CD14-positive monocyte (primary cell): ENCODE measurements around the gene ST7. TPM values are rescaled to one million over a fixed set of nuclear protein-coding genes. Genes with fewer than 3 reads are reported as not detected.

Experiments used
- DNase-seq, 3 donors: peaks; one replicate each; pipeline ENCODE4 v3.0.0-alpha.2; 2011 to 2022
- H2AFZ ChIP-seq: 2 replicates; pipeline ENCODE4 v1.6.0; 2012; ENCODE audit warnings: mild to moderate bottlenecking, low read depth, low read length, inconsistent platforms; ENCODE audit not compliant: insufficient read depth, poor library complexity, severe bottlenecking
- H3K27ac ChIP-seq, 2 donors: 1 replicate in 1 of 2; 2 replicates in 1 of 2; pipeline ENCODE4 v1.5.1; 2012 to 2013; ENCODE audit warnings: low read length in 2 of 2, control low read depth in 1 of 2, inconsistent platforms in 1 of 2, low read depth in 1 of 2, mild to moderate bottlenecking in 1 of 2
- H3K27me3 ChIP-seq, 2 donors: one replicate each; pipeline versions ENCODE4 v1.6.0 to v1.6.1; 2011 to 2013; ENCODE audit warnings: low read length in 2 of 2; ENCODE audit not compliant: control insufficient read depth in 2 of 2, insufficient read depth in 2 of 2
- H3K36me3 ChIP-seq, 2 donors: replicated peaks in 1 of 2; 1 replicate in 1 of 2; 2 replicates in 1 of 2; pipeline versions ENCODE4 v1.5.1 to v1.6.1; 2012 to 2013; ENCODE audit warnings: low read length in 2 of 2, control low read depth in 1 of 2, inconsistent platforms in 1 of 2, mild to moderate bottlenecking in 1 of 2; ENCODE audit not compliant: insufficient read depth in 2 of 2, control insufficient read depth in 1 of 2
- H3K4me1 ChIP-seq, 2 donors: 1 replicate in 1 of 2; 2 replicates in 1 of 2; pipeline versions ENCODE4 v1.5.1 to v1.6.1; 2012 to 2013; ENCODE audit warnings: low read length in 2 of 2, control low read depth in 1 of 2, inconsistent platforms in 1 of 2, mild to moderate bottlenecking in 1 of 2, moderate library complexity in 1 of 2; ENCODE audit not compliant: insufficient read depth in 2 of 2, control insufficient read depth in 1 of 2
- H3K4me2 ChIP-seq: replicated peaks from 2 replicates; pipeline ENCODE3; 2012; ENCODE audit warnings: low read length, moderate library complexity, mild to moderate bottlenecking; ENCODE audit not compliant: poor library complexity, severe bottlenecking; ENCODE audit errors: extremely low read depth
- H3K4me3 ChIP-seq, 3 experiments: fragments of 200-600 bp in 1 of 3; sonication (generic) in 1 of 3; replicated peaks in 1 of 3; 1 replicate in 2 of 3; 2 replicates in 1 of 3; pipeline ENCODE4 v1.5.1; 2011 to 2013; ENCODE audit warnings: low read length in 3 of 3, mild to moderate bottlenecking in 3 of 3, control low read depth in 2 of 3, low read depth in 2 of 3, inconsistent platforms in 1 of 3, moderate library complexity in 1 of 3
- H3K79me2 ChIP-seq: 2 replicates; pipeline ENCODE4 v1.6.0; 2012; ENCODE audit warnings: mild to moderate bottlenecking, control low read depth, inconsistent platforms, low read length, moderate library complexity; ENCODE audit not compliant: insufficient read depth
- H3K9ac ChIP-seq: 2 replicates; pipeline ENCODE4 v1.6.0; 2017; ENCODE audit warnings: low read length, mild to moderate bottlenecking; ENCODE audit not compliant: insufficient read depth, poor library complexity, severe bottlenecking
- H3K9me3 ChIP-seq, 2 donors: replicated peaks in 1 of 2; 1 replicate in 1 of 2; 2 replicates in 1 of 2; pipeline versions ENCODE4 v1.5.1 to v1.6.1; 2012 to 2013; ENCODE audit warnings: low read length in 2 of 2, control low read depth in 1 of 2; ENCODE audit not compliant: control insufficient read depth in 1 of 2, insufficient read depth in 1 of 2
- H4K20me1 ChIP-seq: 2 replicates; pipeline ENCODE4 v1.6.0; 2012; ENCODE audit warnings: mild to moderate bottlenecking, low read length, control low read depth, moderate library complexity; ENCODE audit not compliant: insufficient read depth
- H3K27ac Mint-ChIP-seq, 7 donors: one replicate each; pipeline ENCODE4 v1.8.0; 2020; ENCODE audit warnings: mild to moderate bottlenecking in 7 of 7, mixed read lengths in 7 of 7, moderate library complexity in 6 of 7, inconsistent platforms in 2 of 7
- H3K27me3 Mint-ChIP-seq, 3 donors: one replicate each; pipeline ENCODE4 v1.8.0; 2021 to 2022; ENCODE audit warnings: low read depth in 3 of 3, mild to moderate bottlenecking in 3 of 3, mixed read lengths in 3 of 3, moderate library complexity in 3 of 3, inconsistent platforms in 1 of 3
- H3K36me3 Mint-ChIP-seq, 2 donors: one replicate each; pipeline ENCODE4 v1.8.0; 2020; ENCODE audit warnings: mixed read lengths in 2 of 2, inconsistent platforms in 1 of 2, mild to moderate bottlenecking in 1 of 2
- H3K4me1 Mint-ChIP-seq: one replicate; pipeline ENCODE4 v1.8.0; 2020; ENCODE audit warnings: mild to moderate bottlenecking, mixed read lengths
- H3K4me3 Mint-ChIP-seq, 2 donors: one replicate each; pipeline ENCODE4 v1.8.0; 2020; ENCODE audit warnings: mild to moderate bottlenecking in 2 of 2, mixed read lengths in 2 of 2, moderate library complexity in 1 of 2
- H3K9me3 Mint-ChIP-seq, 7 donors: one replicate each; pipeline ENCODE4 v1.8.0; 2020 to 2022; ENCODE audit warnings: mixed read lengths in 7 of 7, mild to moderate bottlenecking in 6 of 7, moderate library complexity in 6 of 7, inconsistent platforms in 2 of 7
- WGBS: methylation state at CpG from one replicate; pipeline ENCODE4 v1.1.5; 2013; ENCODE audit warnings: missing lambda C conversion rate; ENCODE audit not compliant: insufficient coverage; 5-methylcytosine and 5-hydroxymethylcytosine counted together
- intact Hi-C, 2 donors: fragments of 100-400 bp; cut with micrococcal nuclease; formaldehyde crosslinking; loops; one replicate each; pipeline versions ENCODE4 v1.15.0 to v1.15.1; 2023
- polyA plus RNA-seq, 3 donors: library from polyadenylated mRNA; depleted of rRNA in 1 of 3; unstranded in 2 of 3; stranded (reverse) in 1 of 3; fragments of 300-500 nt in 2 of 3; fragments of >200 nt in 1 of 3; fragmentation: Illumina TruSeq in 2 of 3; gene quantifications; 1 replicate in 2 of 3; 2 replicates in 1 of 3; pipeline ENCODE4 v1.2.3, GENCODE V29; 2012 to 2021
- TF ChIP-seq, protein P1 (sequence below): fragments of 200-600 bp; IDR thresholded peaks from one replicate; pipeline ENCODE4 v1.8.0; 2022; ENCODE audit warnings: antibody characterized with exemption, mild to moderate bottlenecking

Gene ST7
- polyA plus RNA-seq, 3 donors: 3.6 to 5.5 (median 4.1) TPM

- no CpG with 5 or more reads among the region's 2 CpGs for WGBS
- DNase-seq: no peak
- H3K36me3 ChIP-seq: no peaks in the 10 kb centered on the region
- no peak overlapping the region for H2AFZ ChIP-seq
- H3K79me2 ChIP-seq: no peaks in the 10 kb centered on the region
- TF ChIP-seq, protein P1, sequence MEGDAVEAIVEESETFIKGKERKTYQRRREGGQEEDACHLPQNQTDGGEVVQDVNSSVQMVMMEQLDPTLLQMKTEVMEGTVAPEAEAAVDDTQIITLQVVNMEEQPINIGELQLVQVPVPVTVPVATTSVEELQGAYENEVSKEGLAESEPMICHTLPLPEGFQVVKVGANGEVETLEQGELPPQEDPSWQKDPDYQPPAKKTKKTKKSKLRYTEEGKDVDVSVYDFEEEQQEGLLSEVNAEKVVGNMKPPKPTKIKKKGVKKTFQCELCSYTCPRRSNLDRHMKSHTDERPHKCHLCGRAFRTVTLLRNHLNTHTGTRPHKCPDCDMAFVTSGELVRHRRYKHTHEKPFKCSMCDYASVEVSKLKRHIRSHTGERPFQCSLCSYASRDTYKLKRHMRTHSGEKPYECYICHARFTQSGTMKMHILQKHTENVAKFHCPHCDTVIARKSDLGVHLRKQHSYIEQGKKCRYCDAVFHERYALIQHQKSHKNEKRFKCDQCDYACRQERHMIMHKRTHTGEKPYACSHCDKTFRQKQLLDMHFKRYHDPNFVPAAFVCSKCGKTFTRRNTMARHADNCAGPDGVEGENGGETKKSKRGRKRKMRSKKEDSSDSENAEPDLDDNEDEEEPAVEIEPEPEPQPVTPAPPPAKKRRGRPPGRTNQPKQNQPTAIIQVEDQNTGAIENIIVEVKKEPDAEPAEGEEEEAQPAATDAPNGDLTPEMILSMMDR: no peak
- no peak overlapping the region for H3K4me3 ChIP-seq
- Mint-ChIP-seq H3K27me3 (no peaks in the 10 kb centered on the region), H3K27ac (no peak overlapping the region), H3K9me3 (peaks cover 0 to 13% (median 6%) of the 10 kb centered on the region in 7 donors), H3K4me3 (no peak overlapping the region), H3K4me1 (peaks cover 5% of the 10 kb centered on the region), H3K36me3 (peaks cover 0 to 5% of the 10 kb centered on the region in 2 donors)
- intact Hi-C loops: loop anchor here in 1 of 2 donors (10.0 kb wide), 1 partner anchor 116 kb away; no protein-coding TSS in a partner anchor
- H4K20me1 ChIP-seq: no peaks in the 10 kb centered on the region
- peaks cover 0 to 7% of the 10 kb centered on the region in 2 donors for H3K9me3 ChIP-seq
- H3K9ac ChIP-seq: no peak overlapping the region
- no peak overlapping the region for H3K4me2 ChIP-seq
- peaks cover 0 to 2% of the 10 kb centered on the region in 2 donors for H3K4me1 ChIP-seq
- no peaks in the 10 kb centered on the region for H3K27me3 ChIP-seq
- H3K27ac ChIP-seq: no peak overlapping the region
Observed at GRCh38 chr7:116998567-116999175, 45.4 kb downstream of the ST7 start.

DNA sequence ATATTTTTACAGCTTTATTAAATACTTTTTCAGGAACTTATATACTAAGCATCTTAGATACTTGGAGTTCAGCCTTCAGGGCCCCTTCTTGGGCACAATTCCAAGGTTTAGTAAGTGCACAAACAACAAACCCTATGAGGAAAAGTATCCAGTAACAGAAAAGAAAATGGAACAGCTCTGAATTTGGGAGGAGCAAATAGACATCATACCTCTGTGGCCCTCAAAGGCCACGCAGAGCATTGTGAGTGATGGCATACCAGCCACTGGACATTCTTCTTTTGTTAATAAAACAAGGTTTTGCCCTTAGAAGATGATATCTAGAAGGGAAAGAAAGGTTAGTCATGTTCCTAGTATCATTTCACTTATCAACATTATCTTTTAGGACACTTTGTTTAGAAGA is 46.0 kb downstream of the ST7 start:
- no peaks in the 10 kb centered on the region for H3K27me3 Mint-ChIP-seq
- Histone ChIP-seq H3K27ac (no peak overlapping the region), H4K20me1 (no peaks in the 10 kb centered on the region), H3K27me3 (no peaks in the 10 kb centered on the region), H3K9ac (no peak overlapping the region), H3K9me3 (peaks cover 0 to 7% of the 10 kb centered on the region in 2 donors), H3K79me2 (no peaks in the 10 kb centered on the region), H3K4me1 (peaks cover 0 to 2% of the 10 kb centered on the region in 2 donors), H3K4me2 (no peak overlapping the region), H3K36me3 (no peaks in the 10 kb centered on the region), H2AFZ (no peak overlapping the region), H3K4me3 (no peak overlapping the region)
- DNase-seq: no peak
- 100% methylated on average over 1 of the region's 1 CpG for WGBS
- H3K9me3 Mint-ChIP-seq: peaks cover 0 to 13% (median 6%) of the 10 kb centered on the region in 7 donors
- no peak overlapping the region for H3K27ac Mint-ChIP-seq
- TF ChIP-seq, protein P1: no peak
- intact Hi-C loops: loop anchor here in 1 of 2 donors (10.0 kb wide), 1 partner anchor 115 kb away; no protein-coding TSS in a partner anchor
- no peak overlapping the region for H3K4me3 Mint-ChIP-seq
- H3K36me3 Mint-ChIP-seq: peaks cover 0 to 5% of the 10 kb centered on the region in 2 donors
- H3K4me1 Mint-ChIP-seq: peaks cover 5% of the 10 kb centered on the region
